A375 (cell line): Measurements from ENCODE around the gene WEE1. TPM values are rescaled to one million over a fixed set of nuclear protein-coding genes. Genes with fewer than 3 reads are reported as not detected.

ENCODE experiments used
- small RNA-seq: library from RNA; depleted of rRNA; stranded (forward); fragments of <200 nt; gene quantifications from one replicate; pipeline ENCODE3, GENCODE V24; 2014
- total RNA-seq: library from RNA; depleted of rRNA; stranded (reverse); fragments of >200 nt; shearing (Covaris generic); gene quantifications from 2 replicates; pipeline ENCODE4 v1.2.3, GENCODE V29; 2014; rRNA removed

Gene WEE1
- 40.7 and 41.9 TPM in 2 replicates for total RNA-seq

DNA sequence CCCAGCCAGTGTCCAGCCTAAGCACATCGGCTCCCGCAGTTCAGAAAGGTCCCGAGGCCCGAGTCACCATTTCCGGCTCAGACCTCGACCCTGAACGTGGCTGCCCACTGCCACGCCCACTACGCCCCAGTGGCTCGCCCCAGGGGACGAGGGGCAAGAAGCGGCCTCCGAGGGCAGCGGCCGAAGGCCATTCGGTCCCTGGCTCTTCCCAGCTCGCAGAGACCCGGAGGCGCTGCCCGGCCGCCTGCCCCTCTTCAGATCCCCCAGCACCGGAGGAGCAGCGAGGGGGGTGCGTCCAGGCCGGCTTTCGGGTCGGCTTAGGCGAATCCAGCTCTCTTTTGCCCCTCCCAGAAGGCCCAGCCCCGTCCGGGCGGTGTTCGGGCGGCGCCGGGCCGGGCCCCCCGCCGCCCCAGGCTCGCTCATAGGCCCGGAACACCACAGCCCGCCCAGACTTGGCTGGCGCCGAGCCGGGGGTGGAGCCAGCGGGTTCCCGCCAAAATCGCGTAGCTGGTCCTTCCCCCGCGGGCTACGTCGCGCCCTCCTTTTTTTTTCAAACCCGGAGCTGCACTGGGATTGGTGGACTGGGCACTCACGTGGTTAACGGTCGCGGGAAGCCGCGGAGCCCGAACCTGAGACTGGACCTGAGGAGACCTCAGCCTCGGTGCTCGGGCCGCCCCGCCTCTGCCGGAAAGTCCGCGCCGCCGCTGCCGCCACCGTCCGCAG, at the start of gene WEE1:
Gene WEE1 (plus strand): TSS at position 619 of the 723 bp plus-strand sequence. CDS start 264 bp downstream, outside the sequence.

Small RNA genes lying within 50 kb of the gene (small RNA-seq; reads per million reads assigned to genes)
- not detected for gene RF01210

Other genes with a start within 250 kb of the WEE1 start
- 65.6 and 67.1 TPM in 2 replicates for gene IPO7, start 189.0 kb upstream of the WEE1 start, total RNA-seq
- gene ZNF143, start 112.7 kb upstream of the WEE1 start, total RNA-seq: 15.7 and 15.8 TPM in 2 replicates
- 8.0 and 10.9 TPM in 2 replicates for gene SWAP70, start 90.4 kb downstream of the WEE1 start, total RNA-seq